SHP77 (cell line): ENCODE measurements around the gene IDI2.
A peak's percentile ranks its signal among the peaks of the same experiment; 100 is the strongest.
"Not testable (repeated sequence)": the region's sequence is repeated elsewhere in the genome, so short reads cannot be mapped to it uniquely, and the experiment has no call there.

Source experiments
- DNase-seq, 2 experiments: peaks; one replicate each; lab custom pipeline; 2025; lab: John Stamatoyannopoulos, UW

IDI2 gene

GRCh38 chr10:1047937-1048336, 22.3 kb upstream of the IDI2 start:
- no peak for DNase-seq

- no peak for DNase-seq
These were observed 19.8 kb upstream of the IDI2 start for GRCh38 chr10:1045415-1045814.

DNA sequence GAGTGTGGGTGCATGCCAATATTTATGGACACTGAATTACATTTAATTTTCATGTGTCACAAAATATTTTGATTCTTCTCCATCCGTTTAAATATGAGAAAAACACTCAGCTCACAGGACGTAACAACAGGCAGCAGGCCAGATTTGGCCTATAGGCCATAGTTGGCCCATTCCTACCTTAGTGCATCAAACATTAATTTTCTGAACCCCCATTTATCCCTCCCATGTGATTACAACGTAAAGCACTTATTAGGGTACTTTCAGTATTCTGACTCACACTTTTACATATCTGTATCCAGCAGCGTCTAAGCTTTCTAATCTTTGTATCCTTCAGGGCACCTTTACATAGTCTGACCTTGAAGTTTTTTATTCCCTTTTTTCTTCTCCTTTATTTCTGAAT, 19.3 kb upstream of the IDI2 start:
- DNase-seq, result no peak

GRCh38 chr10:1044146-1044545, 18.5 kb upstream of the IDI2 start:
- no peak for DNase-seq

DNA sequence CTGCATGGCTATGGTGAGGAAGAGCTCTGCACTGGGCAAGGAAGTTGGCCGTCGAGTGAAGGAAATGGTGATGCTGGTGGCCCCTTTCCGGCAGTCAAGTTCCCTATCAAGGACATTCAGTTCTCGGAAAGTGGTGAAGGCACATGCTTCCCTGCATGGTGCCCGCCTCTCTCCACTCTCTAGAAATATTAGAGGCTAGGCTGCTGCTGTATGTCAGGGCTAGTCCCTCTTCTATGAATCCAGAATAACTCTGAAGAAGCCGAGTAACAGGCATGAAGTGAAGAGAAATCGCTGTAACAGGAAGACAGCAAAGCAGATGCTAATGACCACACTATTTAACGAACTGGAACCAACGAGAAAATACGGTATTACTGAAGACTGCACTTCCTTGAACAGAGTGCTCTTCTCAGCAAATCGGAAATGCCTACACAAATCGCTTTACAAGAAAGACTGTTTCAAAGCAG, 17.9 kb upstream of the IDI2 start:
- DNase-seq, result no peak

- DNase-seq, result no peak
These were observed 15.9 kb upstream of the IDI2 start for GRCh38 chr10:1041514-1041913.

DNA sequence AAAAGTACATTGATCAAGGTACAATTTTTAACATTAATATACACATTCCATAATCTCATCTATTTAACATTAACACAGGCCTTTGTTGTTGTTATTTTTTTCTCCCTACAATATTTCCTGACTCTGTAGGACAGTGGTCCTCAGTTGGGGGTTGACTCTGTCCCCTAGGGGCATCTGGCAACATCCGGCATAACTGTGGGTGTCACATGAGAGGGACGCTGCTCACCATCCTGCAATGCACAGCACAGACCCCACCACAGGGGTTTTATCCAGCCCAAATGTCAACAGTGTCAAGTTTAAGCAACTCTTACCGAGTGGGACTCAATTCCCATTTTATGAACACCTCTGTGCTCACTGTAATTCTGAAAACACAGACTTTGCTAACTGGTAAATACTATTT, 14.5 kb upstream of the IDI2 start:
- no peak for DNase-seq

DNA sequence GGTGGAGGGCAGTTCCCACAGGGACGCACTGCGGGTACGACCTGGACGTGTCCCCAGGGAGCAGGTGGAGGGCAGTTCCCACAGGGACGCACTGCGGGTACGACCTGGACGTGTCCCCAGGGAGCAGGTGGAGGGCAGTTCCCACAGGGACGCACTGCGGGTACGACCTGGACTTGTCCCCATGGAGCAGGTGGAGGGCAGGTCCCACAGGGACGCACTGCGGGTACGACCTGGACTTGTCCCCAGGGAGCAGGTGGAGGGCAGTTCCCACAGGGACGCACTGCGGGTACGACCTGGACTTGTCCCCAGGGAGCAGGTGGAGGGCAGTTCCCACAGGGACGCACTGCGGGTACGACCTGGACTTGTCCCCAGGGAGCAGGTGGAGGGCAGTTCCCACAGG, 13.1 kb upstream of the IDI2 start:
- DNase-seq, result not testable (repeated sequence)

GRCh38 chr10:1037098-1037497, 11.4 kb upstream of the IDI2 start:
- no peak for DNase-seq

GRCh38 chr10:1036341-1036791, 10.7 kb upstream of the IDI2 start:
- DNase-seq, result peak; percentile 13 to 15

DNA sequence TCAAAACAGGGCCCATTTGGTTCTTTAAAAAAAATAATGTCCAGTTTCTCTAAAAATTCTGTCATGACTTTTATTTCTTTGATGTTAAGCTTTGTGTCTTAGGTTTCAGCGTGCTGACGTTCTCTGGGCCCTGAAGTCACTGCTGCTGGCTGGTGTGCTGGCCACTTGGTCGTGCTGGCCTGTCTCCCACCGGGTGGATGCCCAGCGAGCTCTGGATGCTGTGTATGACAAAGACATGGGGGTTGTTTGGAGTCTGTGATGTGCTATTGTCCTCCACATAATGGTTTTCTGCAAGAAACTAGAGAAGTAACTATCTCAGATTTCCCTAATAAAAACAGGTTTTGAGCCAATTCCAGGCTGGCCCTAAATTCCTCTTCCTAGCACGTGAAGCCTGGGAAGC, 9.5 kb upstream of the IDI2 start:
- no peak for DNase-seq

DNA sequence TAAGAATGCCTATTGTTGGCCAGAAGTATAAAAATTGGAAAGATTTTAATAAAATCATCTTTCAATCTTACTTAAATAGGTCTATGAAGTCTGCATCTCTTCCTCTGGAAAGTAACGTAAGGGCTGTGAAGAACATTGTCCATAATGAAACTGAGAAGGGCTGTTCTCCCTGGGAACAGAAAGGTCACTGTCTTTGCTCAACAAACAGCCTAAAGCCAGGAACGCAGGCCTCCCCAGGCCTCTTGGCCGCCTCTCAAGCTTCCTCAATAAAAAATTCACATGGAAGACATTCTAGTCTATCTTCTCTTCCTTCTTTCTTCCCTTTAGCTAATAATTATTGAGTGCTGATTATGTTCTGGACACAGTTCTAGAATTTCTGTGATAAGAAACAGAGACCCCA, 9.1 kb upstream of the IDI2 start:
- DNase-seq, result no peak

GRCh38 chr10:1033601-1034000, 7.9 kb upstream of the IDI2 start:
- no peak for DNase-seq

DNA sequence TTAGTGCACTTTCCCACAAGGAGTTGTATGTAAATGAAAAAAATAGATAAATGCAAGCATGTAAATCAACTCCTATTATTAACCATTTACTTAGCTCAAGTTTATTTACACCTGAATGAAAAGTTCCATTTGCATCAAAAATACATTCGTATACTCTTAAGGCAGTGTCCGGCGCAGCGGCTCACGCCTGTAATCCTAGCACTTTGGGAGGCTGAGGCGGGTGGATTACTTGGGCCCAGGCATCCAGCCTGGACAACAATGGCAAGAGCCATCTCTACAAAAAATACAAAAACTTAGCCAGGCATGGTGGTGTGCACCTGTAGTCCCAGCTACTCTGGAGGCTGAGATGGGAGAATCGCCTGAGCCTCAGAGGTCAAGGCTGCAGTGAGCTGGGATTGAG, 4.2 kb upstream of the IDI2 start:
- DNase-seq, result no peak

- no peak for DNase-seq
These were observed 919 bp upstream of the IDI2 start for GRCh38 chr10:1026578-1026977.

DNA sequence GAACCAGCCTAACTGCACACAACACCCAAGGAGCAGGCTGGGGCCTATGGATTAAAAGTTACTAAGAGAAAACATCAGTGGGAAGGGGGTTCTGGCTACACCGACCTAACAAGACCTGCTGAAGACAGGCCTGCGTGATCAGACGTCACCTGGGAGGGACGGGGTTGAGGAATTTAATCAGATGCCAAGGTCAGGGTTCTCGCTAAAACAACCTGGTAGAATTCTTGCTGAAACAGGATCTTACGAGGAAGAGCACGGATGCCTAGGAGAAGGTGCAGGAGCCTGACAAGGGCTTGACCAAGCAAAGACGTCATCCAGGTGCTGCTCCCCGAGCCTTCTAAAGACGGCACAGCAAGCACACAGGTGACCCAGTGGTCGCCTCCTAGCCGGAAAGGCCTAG, 1.6 kb downstream of the IDI2 start:
- no peak for DNase-seq

DNA sequence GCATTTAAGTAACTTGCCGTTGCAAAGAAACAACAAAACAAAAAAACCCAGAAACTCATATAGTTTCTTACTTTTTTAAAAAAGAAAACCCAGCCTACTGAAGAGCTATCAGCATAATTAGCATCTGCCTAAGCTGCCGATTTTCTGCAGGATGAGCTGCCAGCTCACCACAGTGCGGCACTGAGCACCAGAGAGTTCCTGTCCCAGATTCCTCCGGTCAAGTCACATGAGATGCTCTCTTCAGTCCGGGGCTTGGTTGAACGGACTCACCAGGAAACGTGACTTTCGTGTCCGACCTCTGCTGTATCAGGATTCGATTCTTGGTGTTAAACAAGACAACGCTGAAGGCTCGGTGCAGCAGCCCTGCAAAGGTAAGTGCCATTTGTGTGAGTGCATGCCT, 3.2 kb downstream of the IDI2 start:
- no peak for DNase-seq

- DNase-seq, result no peak
These were observed 4.7 kb downstream of the IDI2 start for GRCh38 chr10:1020958-1021357.

DNA sequence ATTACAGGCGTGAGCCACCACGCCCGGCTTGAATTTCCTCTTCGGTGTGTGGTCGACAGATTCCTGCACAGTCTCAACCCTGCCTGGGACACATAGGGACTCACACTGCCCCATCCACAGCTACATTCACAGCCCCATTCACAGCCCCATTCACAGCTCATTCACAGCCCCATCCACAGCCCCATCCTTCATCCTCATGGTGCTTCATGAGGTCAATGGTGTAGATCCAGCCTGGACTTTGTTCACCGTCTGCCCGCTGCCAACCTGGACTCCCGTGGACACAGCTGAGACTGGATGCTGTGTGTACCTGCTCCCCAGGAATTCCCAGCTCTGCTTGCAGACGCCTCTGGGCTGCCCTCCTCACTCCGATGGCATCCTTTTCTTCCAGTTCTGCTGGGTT, 5.2 kb downstream of the IDI2 start:
- DNase-seq, result no peak

GRCh38 chr10:1019362-1019761, 6.3 kb downstream of the IDI2 start:
- no peak for DNase-seq

DNA sequence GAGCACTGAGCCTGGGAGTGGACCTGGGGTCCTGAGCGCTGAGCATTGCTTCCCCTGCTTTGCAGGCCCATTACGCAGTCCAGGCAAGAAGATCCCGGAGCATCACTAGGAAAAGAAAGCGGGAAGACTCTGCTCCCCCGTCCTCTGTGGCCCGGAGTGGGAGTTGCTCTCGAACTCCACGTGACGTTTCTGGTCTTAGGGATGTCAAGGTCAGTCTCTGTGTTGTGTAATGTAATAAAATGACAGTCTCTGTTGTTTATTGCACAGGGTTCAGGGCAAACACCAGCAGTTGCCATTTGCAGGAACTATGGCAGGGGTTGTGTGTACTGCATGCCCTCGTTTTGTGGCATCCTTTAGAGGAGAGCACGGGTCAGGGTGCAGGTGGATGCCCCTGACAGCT, 10.0 kb downstream of the IDI2 start:
- no peak for DNase-seq

DNA sequence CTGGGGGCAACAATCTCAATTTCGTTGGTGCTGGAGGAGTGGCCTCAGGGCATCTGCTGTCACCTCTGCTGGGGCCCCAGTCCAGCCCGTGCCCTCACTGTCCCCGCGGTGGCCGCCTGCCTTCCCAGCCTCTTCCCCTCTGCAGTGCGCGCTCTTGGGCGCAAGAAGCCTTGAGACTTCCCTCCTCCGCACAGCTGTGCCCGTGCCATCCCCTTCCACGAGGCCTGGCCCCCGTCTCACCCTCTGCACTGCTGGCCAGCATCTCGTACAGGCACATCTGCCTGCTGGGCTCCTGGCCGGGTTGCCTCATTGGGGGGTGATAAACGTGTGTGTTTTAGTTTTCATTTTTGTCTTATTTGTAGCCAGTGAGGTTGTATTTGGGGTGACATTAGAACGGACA, 14.0 kb downstream of the IDI2 start:
- no peak for DNase-seq

DNA sequence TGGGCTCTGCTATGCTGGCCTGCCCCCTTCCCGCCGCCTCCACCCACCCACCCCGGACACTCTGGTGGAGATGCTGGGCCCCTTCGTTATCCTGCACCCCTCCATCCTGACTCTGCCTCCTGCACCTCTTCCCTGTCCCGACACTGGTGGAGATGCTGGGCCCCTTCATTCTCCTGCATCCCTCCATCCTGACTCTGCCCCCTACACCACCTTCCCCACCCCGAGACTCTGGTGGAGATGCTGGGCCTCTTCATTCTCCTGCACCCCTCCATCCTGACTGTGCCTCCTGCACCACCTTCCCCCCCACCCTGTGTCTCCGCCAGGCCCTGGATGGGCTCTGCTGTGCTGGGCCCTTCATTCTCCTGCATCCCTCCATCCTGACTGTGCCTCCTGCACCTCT, 15.0 kb downstream of the IDI2 start:
- DNase-seq, result no peak

DNA sequence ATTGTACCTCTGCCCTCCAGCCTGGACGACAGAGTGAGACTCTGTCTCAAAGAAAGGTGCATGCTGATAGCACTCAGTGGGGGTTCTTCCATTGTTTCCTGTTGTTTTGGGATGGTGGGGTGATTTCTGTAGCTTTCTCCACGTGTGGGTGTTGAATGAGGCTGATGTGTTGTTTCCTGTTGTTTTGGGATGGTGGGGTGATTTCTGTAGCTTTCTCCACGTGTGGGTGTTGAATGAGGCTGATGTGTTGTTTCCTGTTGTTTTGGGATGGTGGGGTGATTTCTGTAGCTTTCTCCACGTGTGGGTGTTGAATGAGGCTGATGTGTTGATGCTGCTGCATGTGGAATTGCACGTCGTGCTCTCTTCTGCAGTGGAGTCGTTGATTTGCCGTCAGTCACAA, 15.7 kb downstream of the IDI2 start:
- not testable (repeated sequence) for DNase-seq

GRCh38 chr10:1009071-1009494, 16.6 kb downstream of the IDI2 start:
- no peak for DNase-seq
